WTC11 (cell line): ENCODE data around the gene ZSWIM3.

ENCODE experiments used
- CBFB ChIP-seq: sonication (generic); formaldehyde crosslinking; IDR thresholded peaks from 2 replicates; pipeline ENCODE4 v1.8.1; 2022; ENCODE audit warnings: mild to moderate bottlenecking, low read depth, missing genetic modification reagents
- CTCF ChIP-seq: fragments of 200-600 bp; IDR thresholded peaks from 2 replicates; pipeline ENCODE4 v1.8.0; 2022; ENCODE audit warnings: antibody characterized with exemption
- ESRRA ChIP-seq: sonication (generic); formaldehyde crosslinking; IDR thresholded peaks from 2 replicates; pipeline ENCODE4 v1.8.1; 2022; ENCODE audit warnings: mild to moderate bottlenecking, missing genetic modification reagents, borderline replicate concordance
- NR2C2 ChIP-seq: sonication (generic); formaldehyde crosslinking; IDR thresholded peaks from 2 replicates; pipeline ENCODE4 v1.8.0; 2022; ENCODE audit warnings: mild to moderate bottlenecking, missing genetic modification reagents
- RORB ChIP-seq: fragments of 250-450 bp; sonication (Bioruptor Pico); IDR thresholded peaks from 2 replicates; pipeline ENCODE4 v1.9.0; 2021; ENCODE audit warnings: mild to moderate bottlenecking

GRCh38 chr20:45834797-45835161 lies 22.6 kb upstream of the ZSWIM3 start:
- TF ChIP-seq CTCF (no peak), RORB (CRISPR knock-in tag) (no peak), CBFB (CRISPR knock-in tag) (no peak), ESRRA (CRISPR knock-in tag) (no peak), NR2C2 (no peak)
